ENCODE measurements around the gene ING5.
"Not testable (repeated sequence)": the region's sequence is repeated elsewhere in the genome, so short reads cannot be mapped to it uniquely, and the experiment has no call there.

Gene ING5

GRCh38 chr2:241701399-241702154, at the start of gene ING5:
Gene ING5 (plus strand): TSS chr2:241702039. CDS start chr2:241702066, 27 bp downstream.
- no peak for DNase-seq (ENCODE audit: low read depth)

GRCh38 chr2:241652142-241652541, 49.7 kb upstream of the ING5 start:
- DNase-seq (ENCODE audit: low read depth), result no peak

- DNase-seq (ENCODE audit: low read depth), result no peak
Observed at GRCh38 chr2:241652722-241653121, 49.1 kb upstream of the ING5 start.

- no peak for DNase-seq (ENCODE audit: low read depth)
Observed at GRCh38 chr2:241653210-241653750, 48.6 kb upstream of the ING5 start.

- DNase-seq (ENCODE audit: low read depth), result no peak
Observed at GRCh38 chr2:241654551-241654950, 47.3 kb upstream of the ING5 start.

GRCh38 chr2:241655516-241656189, 46.2 kb upstream of the ING5 start:
- no peak for DNase-seq (ENCODE audit: low read depth)

- DNase-seq (ENCODE audit: low read depth), result no peak
Observed at GRCh38 chr2:241656190-241656741, 45.6 kb upstream of the ING5 start.

GRCh38 chr2:241657786-241658254, 44.0 kb upstream of the ING5 start:
- no peak for DNase-seq (ENCODE audit: low read depth)

GRCh38 chr2:241658296-241658695, 43.5 kb upstream of the ING5 start:
- DNase-seq (ENCODE audit: low read depth), result no peak

GRCh38 chr2:241659150-241659739, 42.6 kb upstream of the ING5 start:
- DNase-seq (ENCODE audit: low read depth), result no peak

GRCh38 chr2:241660593-241661213, 41.1 kb upstream of the ING5 start:
- DNase-seq (ENCODE audit: low read depth), result no peak

GRCh38 chr2:241662731-241663130, 39.1 kb upstream of the ING5 start:
- DNase-seq (ENCODE audit: low read depth), result not testable (repeated sequence)

- no peak for DNase-seq (ENCODE audit: low read depth)
Observed at GRCh38 chr2:241665731-241666440, 36.0 kb upstream of the ING5 start.

- DNase-seq (ENCODE audit: low read depth), result no peak
Observed at GRCh38 chr2:241666627-241667400, 35.0 kb upstream of the ING5 start.

GRCh38 chr2:241668354-241668753, 33.5 kb upstream of the ING5 start:
- DNase-seq (ENCODE audit: low read depth), result no peak

- DNase-seq (ENCODE audit: low read depth), result no peak
Observed at GRCh38 chr2:241668839-241669238, 33.0 kb upstream of the ING5 start.

GRCh38 chr2:241670333-241671110, 31.3 kb upstream of the ING5 start:
- no peak for DNase-seq (ENCODE audit: low read depth)

- no peak for DNase-seq (ENCODE audit: low read depth)
Observed at GRCh38 chr2:241671457-241672240, 30.2 kb upstream of the ING5 start.
